Neural crest cell (in vitro differentiated cells): Measurements from ENCODE around the gene TECRL. TPM values are rescaled to one million over a fixed set of nuclear protein-coding genes. Genes with fewer than 3 reads are reported as not detected.

ENCODE experiments used
- DNase-seq: peaks from one replicate; pipeline ENCODE4 v3.0.0; 2021; ENCODE audit warnings: low read depth, mixed read lengths, low spot score
- H3K27ac Mint-ChIP-seq: one replicate; pipeline ENCODE4 v1.8.0; 2021; ENCODE audit warnings: mild to moderate bottlenecking, mixed read lengths; ENCODE audit not compliant: unreplicated experiment
- H3K27me3 Mint-ChIP-seq: 2 replicates; pipeline ENCODE4 v1.8.0; 2021; ENCODE audit warnings: low read depth, mild to moderate bottlenecking, mixed read lengths
- H3K36me3 Mint-ChIP-seq: 2 replicates; pipeline ENCODE4 v1.8.0; 2021; ENCODE audit warnings: low read depth, mild to moderate bottlenecking, mixed read lengths
- H3K4me1 Mint-ChIP-seq: 2 replicates; pipeline ENCODE4 v1.8.0; 2021; ENCODE audit warnings: mixed read lengths
- H3K4me3 Mint-ChIP-seq: one replicate; pipeline ENCODE4 v1.8.0; 2021; ENCODE audit warnings: mild to moderate bottlenecking, mixed read lengths
- H3K9me3 Mint-ChIP-seq: 2 replicates; pipeline ENCODE4 v1.8.0; 2021; ENCODE audit warnings: mixed read lengths
- total RNA-seq: library from RNA; stranded (reverse); gene quantifications from 2 replicates; pipeline ENCODE4 v1.2.1, GENCODE V29; 2021
- TF ChIP-seq, protein P1 (sequence below): fragments of 200-600 bp; sonication (generic); conservative IDR thresholded peaks from 2 replicates; pipeline ENCODE4 v1.5.0; 2021; ENCODE audit warnings: antibody characterized with exemption, mild to moderate bottlenecking

The TECRL gene
- total RNA-seq, 1 donor from 2014 or later = not detected

DNA sequence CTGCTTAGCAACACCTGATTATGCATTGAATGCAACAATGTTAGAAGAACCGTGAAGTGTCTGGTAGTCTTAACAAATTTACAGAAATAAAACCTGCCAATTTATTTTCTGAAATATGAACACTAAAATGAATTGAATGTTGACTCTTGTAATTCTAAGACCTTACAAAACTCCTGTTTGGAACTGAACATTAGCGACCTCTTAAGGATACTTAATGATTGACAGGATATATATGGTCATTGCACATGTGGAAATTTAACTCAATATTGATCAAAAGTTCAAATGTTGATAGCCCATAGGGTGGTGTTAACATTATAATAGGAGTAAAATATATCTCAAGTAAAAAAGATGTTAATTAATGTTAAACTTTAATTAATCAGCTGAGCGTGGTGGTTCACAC lies 79.1 kb downstream of the TECRL start:
- Mint-ChIP-seq H3K27ac (no peak overlapping the region), H3K4me1 (no peaks in the 10 kb centered on the region), H3K36me3 (no peaks in the 10 kb centered on the region), H3K27me3 (no peaks in the 10 kb centered on the region), H3K4me3 (no peak overlapping the region), H3K9me3 (peaks cover 2% of the 10 kb centered on the region)
- TF ChIP-seq, protein P1, sequence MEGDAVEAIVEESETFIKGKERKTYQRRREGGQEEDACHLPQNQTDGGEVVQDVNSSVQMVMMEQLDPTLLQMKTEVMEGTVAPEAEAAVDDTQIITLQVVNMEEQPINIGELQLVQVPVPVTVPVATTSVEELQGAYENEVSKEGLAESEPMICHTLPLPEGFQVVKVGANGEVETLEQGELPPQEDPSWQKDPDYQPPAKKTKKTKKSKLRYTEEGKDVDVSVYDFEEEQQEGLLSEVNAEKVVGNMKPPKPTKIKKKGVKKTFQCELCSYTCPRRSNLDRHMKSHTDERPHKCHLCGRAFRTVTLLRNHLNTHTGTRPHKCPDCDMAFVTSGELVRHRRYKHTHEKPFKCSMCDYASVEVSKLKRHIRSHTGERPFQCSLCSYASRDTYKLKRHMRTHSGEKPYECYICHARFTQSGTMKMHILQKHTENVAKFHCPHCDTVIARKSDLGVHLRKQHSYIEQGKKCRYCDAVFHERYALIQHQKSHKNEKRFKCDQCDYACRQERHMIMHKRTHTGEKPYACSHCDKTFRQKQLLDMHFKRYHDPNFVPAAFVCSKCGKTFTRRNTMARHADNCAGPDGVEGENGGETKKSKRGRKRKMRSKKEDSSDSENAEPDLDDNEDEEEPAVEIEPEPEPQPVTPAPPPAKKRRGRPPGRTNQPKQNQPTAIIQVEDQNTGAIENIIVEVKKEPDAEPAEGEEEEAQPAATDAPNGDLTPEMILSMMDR = no peak
- no peak for DNase-seq

DNA sequence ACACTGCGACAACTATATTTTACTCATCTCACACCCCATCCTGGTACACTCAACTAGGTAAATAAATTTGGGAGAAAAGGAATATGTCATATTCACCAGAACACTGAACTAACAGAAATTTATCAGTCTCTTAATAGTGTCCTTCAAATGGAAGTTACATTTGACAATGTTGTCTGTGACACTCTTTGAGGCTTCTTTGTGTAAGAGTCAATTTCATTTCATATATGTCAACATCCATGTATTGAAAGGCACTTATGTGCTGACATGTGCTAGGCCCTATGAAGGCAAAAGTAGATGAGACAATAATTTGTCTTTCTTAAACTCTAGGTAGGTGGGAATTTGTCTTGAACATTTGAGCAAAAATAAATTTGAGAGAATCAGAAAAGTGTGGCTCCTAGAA lies 82.0 kb downstream of the TECRL start:
- Mint-ChIP-seq H3K9me3 (peaks cover 5% of the 10 kb centered on the region), H3K27ac (no peak overlapping the region), H3K4me3 (no peak overlapping the region), H3K27me3 (no peaks in the 10 kb centered on the region), H3K36me3 (no peaks in the 10 kb centered on the region), H3K4me1 (no peaks in the 10 kb centered on the region)
- TF ChIP-seq, protein P1 = no peak
- DNase-seq = no peak

DNA sequence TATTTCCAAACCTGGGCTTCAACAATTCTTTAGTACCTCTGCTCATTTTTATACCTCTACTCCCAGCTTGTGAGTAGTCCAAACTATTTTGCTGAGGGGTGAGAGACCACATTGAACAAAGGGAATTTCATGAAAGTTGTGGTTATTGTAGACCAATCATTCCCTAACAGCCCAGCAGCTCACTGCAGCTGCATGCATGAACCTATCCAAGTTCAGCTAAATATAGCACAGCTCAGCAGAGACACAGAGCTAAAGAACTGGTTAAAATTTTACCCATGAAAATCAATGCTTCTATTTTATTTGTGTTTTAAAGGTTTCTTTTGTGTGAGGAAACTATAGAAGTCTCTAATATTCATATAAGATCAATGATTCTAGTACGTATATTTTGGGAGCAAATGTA lies 82.7 kb downstream of the TECRL start:
- Mint-ChIP-seq H3K27me3 (no peaks in the 10 kb centered on the region), H3K4me3 (no peak overlapping the region), H3K27ac (no peak overlapping the region), H3K9me3 (peaks cover 5% of the 10 kb centered on the region), H3K4me1 (no peaks in the 10 kb centered on the region), H3K36me3 (no peaks in the 10 kb centered on the region)
- no peak for DNase-seq
- TF ChIP-seq, protein P1 = no peak

- H3K27me3 Mint-ChIP-seq = no peaks in the 10 kb centered on the region
- TF ChIP-seq, protein P1 = no peak
- H3K4me1 Mint-ChIP-seq = no peaks in the 10 kb centered on the region
- H3K9me3 Mint-ChIP-seq = peaks cover 10% of the 10 kb centered on the region
- DNase-seq = no peak
- H3K27ac Mint-ChIP-seq = no peak overlapping the region
- no peak overlapping the region for H3K4me3 Mint-ChIP-seq
- no peaks in the 10 kb centered on the region for H3K36me3 Mint-ChIP-seq
Measured at GRCh38 chr4:64306255-64306565, 103.0 kb downstream of the TECRL start.

GRCh38 chr4:64305565-64306254 lies 103.5 kb downstream of the TECRL start:
- no peak for DNase-seq
- Mint-ChIP-seq H3K27me3 (no peaks in the 10 kb centered on the region), H3K9me3 (peaks cover 10% of the 10 kb centered on the region), H3K27ac (no peak overlapping the region), H3K36me3 (no peaks in the 10 kb centered on the region), H3K4me1 (no peaks in the 10 kb centered on the region), H3K4me3 (no peak overlapping the region)
- TF ChIP-seq, protein P1 = no peak
